NCI-H82 treated with DMSO at 0.1 percent for 48 hours (cell line): ENCODE data around the gene APOL2.
"Not testable (repeated sequence)": the region's sequence is repeated elsewhere in the genome, so short reads cannot be mapped to it uniquely, and the experiment has no call there.

Source experiments
- DNase-seq: peaks from one replicate; lab custom pipeline; 2025; ENCODE audit not compliant: unreplicated experiment; lab: John Stamatoyannopoulos, UW

APOL2 gene

GRCh38 chr22:36224245-36224644 lies 15.1 kb downstream of the APOL2 start:
- no peak for DNase-seq

GRCh38 chr22:36223504-36223903 lies 15.8 kb downstream of the APOL2 start:
- no peak for DNase-seq

- no peak for DNase-seq
Measured at GRCh38 chr22:36222887-36223450, 16.4 kb downstream of the APOL2 start.

- no peak for DNase-seq
Measured at GRCh38 chr22:36221799-36222751, 17.3 kb downstream of the APOL2 start.

- no peak for DNase-seq
Measured at GRCh38 chr22:36220451-36220921, 18.8 kb downstream of the APOL2 start.

GRCh38 chr22:36218648-36219193 lies 20.6 kb downstream of the APOL2 start:
- no peak for DNase-seq

GRCh38 chr22:36215981-36216380 lies 23.3 kb downstream of the APOL2 start:
- peak; percentile 5 for DNase-seq

GRCh38 chr22:36213586-36213985 lies 25.7 kb downstream of the APOL2 start:
- DNase-seq: no peak

GRCh38 chr22:36212901-36213300 lies 26.4 kb downstream of the APOL2 start:
- no peak for DNase-seq

- DNase-seq: no peak
Measured at GRCh38 chr22:36211237-36211861, 28.0 kb downstream of the APOL2 start.

GRCh38 chr22:36210224-36210623 lies 29.1 kb downstream of the APOL2 start:
- DNase-seq: no peak

GRCh38 chr22:36209488-36209908 lies 29.8 kb downstream of the APOL2 start:
- not testable (repeated sequence) for DNase-seq

GRCh38 chr22:36208914-36209313 lies 30.4 kb downstream of the APOL2 start:
- DNase-seq: no peak

GRCh38 chr22:36208162-36208765 lies 31.1 kb downstream of the APOL2 start:
- DNase-seq: no peak

GRCh38 chr22:36206255-36206654 lies 33.1 kb downstream of the APOL2 start:
- DNase-seq: no peak

- not testable (repeated sequence) for DNase-seq
Measured at GRCh38 chr22:36205573-36205972, 33.8 kb downstream of the APOL2 start.

GRCh38 chr22:36204632-36205015 lies 34.7 kb downstream of the APOL2 start:
- no peak for DNase-seq

- no peak for DNase-seq
Measured at GRCh38 chr22:36204001-36204631, 35.2 kb downstream of the APOL2 start.

GRCh38 chr22:36203441-36203840 lies 35.9 kb downstream of the APOL2 start:
- not testable (repeated sequence) for DNase-seq

GRCh38 chr22:36202906-36203305 lies 36.4 kb downstream of the APOL2 start:
- not testable (repeated sequence) for DNase-seq
